NB4 (cell line): ENCODE measurements around the gene EFTUD2.

Experiments used
- DNase-seq: peaks from one replicate; pipeline ENCODE4 v3.0.0; 2010; ENCODE audit warnings: low read depth
- H3K4me3 ChIP-seq: one replicate; pipeline ENCODE4 v1.5.1; 2011; ENCODE audit warnings: mild to moderate bottlenecking, low read depth, low read length, moderate library complexity
- CTCF ChIP-seq: IDR thresholded peaks from one replicate; pipeline ENCODE4 v1.5.1; 2012; ENCODE audit warnings: low read depth, low read length
- MYC ChIP-seq: IDR thresholded peaks from 2 replicates; pipeline ENCODE4 v1.6.1; 2011; ENCODE audit warnings: low read depth, low read length
- POLR2A ChIP-seq: IDR thresholded peaks from 2 replicates; pipeline ENCODE4 v1.6.1; 2011; ENCODE audit warnings: mild to moderate bottlenecking; ENCODE audit not compliant: insufficient read length; ENCODE audit errors: extremely low read depth
- TF ChIP-seq, protein P1 (sequence below): IDR thresholded peaks from 2 replicates; pipeline ENCODE4 v1.6.1; 2011; ENCODE audit warnings: low read depth, low read length

The EFTUD2 gene

GRCh38 chr17:44922746-44923470 is 23.7 kb upstream of the EFTUD2 start:
- no peak for TF ChIP-seq POLR2A
- no peak for TF ChIP-seq MYC
- H3K4me3 ChIP-seq, result no peak overlapping the region
- no peak for DNase-seq

GRCh38 chr17:44922136-44922535 is 22.9 kb upstream of the EFTUD2 start:
- no peak overlapping the region for H3K4me3 ChIP-seq
- TF ChIP-seq, protein P1, sequence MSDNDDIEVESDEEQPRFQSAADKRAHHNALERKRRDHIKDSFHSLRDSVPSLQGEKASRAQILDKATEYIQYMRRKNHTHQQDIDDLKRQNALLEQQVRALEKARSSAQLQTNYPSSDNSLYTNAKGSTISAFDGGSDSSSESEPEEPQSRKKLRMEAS, result no peak
- TF ChIP-seq POLR2A (no peak), MYC (no peak), CTCF (no peak)
- no peak for DNase-seq

DNA sequence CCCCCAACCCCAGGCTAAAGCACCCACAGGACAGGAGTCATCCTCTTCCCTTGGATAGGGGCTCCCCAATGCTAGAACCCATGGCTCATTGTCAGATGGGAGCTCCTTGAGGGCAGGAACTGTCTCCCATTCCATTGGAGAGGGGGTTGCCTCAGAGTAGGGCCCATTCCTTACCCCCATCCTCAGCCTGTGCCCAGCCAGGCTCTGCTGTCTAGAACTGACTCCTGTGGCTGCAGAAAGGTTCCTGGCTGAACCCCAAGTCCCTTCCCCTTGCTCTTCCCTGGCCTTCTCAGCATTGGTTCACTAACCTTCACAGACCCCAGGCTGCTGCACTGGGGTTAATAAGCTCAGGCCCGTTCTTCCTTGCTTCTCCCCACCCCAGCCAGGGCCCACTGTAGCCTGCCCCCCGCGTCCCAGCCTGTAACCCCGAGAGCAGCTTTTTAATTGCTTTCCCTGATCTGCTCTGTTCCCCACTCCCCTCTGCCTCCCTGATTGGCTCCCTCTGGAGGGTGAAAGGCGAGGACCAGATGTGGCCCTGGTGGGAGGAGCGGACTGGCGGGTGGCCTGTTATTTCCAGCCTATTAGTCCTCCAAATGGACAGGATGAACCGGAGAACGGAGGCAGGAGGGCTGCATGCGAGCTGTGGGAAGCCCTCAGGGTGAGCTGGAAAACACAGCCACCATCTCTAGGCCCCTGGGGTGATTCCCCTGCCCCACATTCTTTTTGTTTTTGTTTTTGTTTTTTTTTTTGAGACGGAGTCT is 22.1 kb upstream of the EFTUD2 start:
- H3K4me3 ChIP-seq, result no peak overlapping the region
- no peak for DNase-seq
- TF ChIP-seq CTCF (no peak), MYC (no peak), POLR2A (no peak)
- TF ChIP-seq, protein P1, result no peak

DNA sequence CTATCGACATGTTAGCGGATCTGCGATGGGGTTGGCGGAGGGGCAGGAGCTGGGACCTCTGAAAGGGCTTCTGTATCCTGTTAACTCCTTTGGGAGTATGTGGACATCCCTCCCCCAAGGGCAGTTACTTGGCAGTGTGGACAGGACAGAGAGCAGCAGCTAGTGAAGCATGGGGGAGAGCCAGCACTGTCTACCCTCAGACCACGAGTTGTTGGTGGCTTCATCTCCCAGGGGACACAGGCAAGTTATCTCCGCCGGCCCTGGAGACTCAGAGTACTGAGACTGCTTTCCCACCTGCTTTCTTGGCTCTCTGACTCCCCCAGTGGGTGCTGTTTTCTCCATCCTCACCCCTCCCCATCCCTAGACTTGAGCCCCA is 21.3 kb upstream of the EFTUD2 start:
- peak; percentile 82 for DNase-seq
- H3K4me3 ChIP-seq, result no peak overlapping the region
- TF ChIP-seq, protein P1, result peak; percentile 73
- TF ChIP-seq POLR2A (no peak), CTCF (peak; percentile 5), MYC (peak; percentile 46)

DNA sequence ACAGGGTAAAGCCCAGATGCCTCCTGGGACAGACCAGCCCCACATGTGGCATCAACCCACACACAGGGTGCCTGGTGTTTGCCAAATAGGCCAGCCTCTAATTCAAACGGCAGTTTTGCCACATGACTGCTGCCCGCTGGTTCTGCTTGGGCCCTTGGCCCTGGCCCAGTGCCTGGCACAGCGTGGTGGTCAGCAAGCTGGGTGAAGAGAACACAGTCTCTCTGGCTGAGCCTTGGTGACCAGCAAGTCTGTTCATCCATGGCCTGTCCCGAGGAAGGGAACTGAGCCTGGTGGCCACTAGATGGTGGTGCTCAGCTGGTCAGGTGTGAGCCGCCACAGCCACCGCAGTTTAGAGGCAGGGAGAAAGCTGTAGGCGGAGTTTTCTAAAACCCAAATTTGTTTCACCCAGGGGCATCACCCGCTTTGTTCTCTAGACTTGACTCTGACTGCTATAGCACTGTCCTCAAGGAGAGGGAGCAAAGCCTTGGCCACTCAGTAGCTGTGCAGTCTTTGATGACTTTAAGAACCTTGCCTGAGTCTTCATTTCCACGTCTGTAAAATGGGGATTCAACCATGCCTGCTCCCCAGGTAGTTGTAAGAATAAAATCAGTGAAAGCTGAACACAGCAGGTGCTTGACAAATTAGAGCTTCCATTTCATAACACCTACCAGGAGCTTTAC is 20.8 kb upstream of the EFTUD2 start:
- no peak overlapping the region for H3K4me3 ChIP-seq
- TF ChIP-seq, protein P1, result no peak
- TF ChIP-seq CTCF (peak; percentile 81), POLR2A (no peak), MYC (peak; percentile 34; the same call in 1 of the 2 replicates)
- peak; percentile 84 for DNase-seq

GRCh38 chr17:44919411-44919810 is 20.2 kb upstream of the EFTUD2 start:
- no peak for DNase-seq
- H3K4me3 ChIP-seq, result no peak overlapping the region
- no peak for TF ChIP-seq POLR2A
